ENCODE data around the gene RBM33. TPM values are rescaled to one million over a fixed set of nuclear protein-coding genes. Genes with fewer than 3 reads are reported as not detected.

The RBM33 gene
- total and polyA plus RNA-seq, 4 donors: 4.1 to 80.0 (median 47.2) TPM

DNA sequence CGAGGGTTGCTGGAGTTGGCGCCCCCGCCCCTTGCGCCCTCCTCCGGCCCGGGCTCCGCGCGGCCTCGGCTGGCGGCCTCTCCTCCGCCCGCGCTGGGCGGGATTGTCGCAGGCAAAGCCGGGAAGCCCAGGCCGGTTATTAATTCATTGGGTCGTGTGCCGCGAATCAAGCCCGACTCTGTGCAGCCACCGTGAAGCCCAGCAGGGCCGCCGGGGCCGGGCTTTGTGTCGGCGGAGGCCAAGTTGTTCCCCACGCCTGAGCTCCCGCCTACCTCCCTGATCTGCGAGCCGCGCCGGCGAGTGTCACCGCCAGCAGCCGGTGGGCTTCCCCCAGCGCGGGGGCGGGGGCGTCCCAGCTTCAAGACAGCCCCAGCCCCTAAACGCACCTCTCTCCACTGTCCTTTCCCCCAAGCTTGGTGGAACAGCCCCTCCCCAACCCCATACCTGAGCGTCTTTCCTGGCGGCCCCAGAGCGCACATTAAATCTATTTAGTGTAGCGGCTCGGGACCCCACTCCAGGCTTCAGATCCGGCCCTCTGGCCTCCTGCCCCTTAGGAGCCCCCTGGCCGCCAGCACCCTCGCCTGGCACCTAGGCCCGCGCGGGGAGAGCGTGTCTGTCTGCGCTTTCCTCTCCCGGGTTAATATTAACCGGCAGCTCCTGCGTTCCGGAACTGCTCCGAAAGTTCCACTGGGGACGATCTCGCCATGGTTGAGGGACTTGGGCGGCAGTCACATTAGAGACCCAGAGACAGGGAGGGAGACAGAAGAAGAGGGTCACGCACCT, 164.3 kb downstream of the RBM33 start:
- Histone ChIP-seq H3K4me3 (ENCODE audit: low read length in 2 of 2) (no peak overlapping the region), H3K9me3 (ENCODE audit: control insufficient read depth, low read length) (no peaks in the 10 kb centered on the region), H3K27ac (ENCODE audit: low read depth in 1 of 2, low read length in 2 of 2) (no peak overlapping the region), H3K4me1 (ENCODE audit: control insufficient read depth in 1 of 2, insufficient read depth in 2 of 2, low read length in 2 of 2) (no peaks in the 10 kb centered on the region), H3K36me3 (ENCODE audit: control insufficient read depth in 1 of 2, insufficient read depth in 2 of 2, low read length in 1 of 2) (no peaks in the 10 kb centered on the region), H3K27me3 (ENCODE audit: control insufficient read depth in 1 of 2, insufficient read depth in 2 of 2, low read length in 1 of 2) (no peaks in the 10 kb centered on the region)
- intact Hi-C loops (cut with DNase I): loop anchor here in 1 of 2 donors (10.0 kb wide), 1 partner anchor 1016 kb away; no protein-coding TSS in a partner anchor
- DNase-seq (no peak), ATAC-seq (ENCODE audit: low FRiP score) (no peak)
- WGBS, 2 donors: 1% methylated on average over 52 to 64 of the region's 64 CpGs

DNA sequence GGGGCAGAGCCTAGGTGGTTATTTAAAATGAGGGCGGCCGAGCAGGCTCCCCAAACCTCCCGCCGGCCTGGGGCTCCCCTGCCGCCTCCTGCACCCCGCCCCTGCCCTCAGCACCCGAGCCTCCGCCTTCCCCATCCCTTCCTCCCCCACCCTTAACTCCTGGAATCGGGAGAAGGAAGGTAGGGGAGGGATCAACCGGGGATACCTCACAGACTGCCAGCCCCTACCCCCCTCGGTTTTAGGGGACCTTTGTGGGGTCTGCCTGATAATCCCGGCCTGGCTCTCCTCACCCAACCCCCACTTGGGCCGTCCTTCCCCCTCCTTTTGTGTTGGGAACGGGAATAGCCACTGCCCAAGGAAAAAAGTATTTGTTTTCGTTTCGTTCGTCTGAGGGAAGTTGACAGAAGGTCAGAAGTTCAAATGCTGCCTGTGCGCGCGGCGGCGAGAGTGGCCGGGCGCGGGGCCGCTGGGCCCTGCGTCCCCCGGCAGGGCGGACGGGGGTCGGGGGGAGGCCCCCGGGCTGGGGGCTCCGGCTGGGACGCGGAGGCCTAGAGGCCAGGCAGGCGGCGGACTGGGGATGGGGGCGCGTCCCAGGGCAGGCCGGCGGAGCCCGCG, 165.0 kb downstream of the RBM33 start:
- DNase-seq (no peak), ATAC-seq (ENCODE audit: low FRiP score) (no peak)
- Histone ChIP-seq H3K9me3 (ENCODE audit: control insufficient read depth, low read length) (no peaks in the 10 kb centered on the region), H3K4me3 (ENCODE audit: low read length in 2 of 2) (no peak overlapping the region), H3K27me3 (ENCODE audit: control insufficient read depth in 1 of 2, insufficient read depth in 2 of 2, low read length in 1 of 2) (no peaks in the 10 kb centered on the region), H3K4me1 (ENCODE audit: control insufficient read depth in 1 of 2, insufficient read depth in 2 of 2, low read length in 2 of 2) (no peaks in the 10 kb centered on the region), H3K27ac (ENCODE audit: low read depth in 1 of 2, low read length in 2 of 2) (no peak overlapping the region), H3K36me3 (ENCODE audit: control insufficient read depth in 1 of 2, insufficient read depth in 2 of 2, low read length in 1 of 2) (no peaks in the 10 kb centered on the region)
- intact Hi-C loops (cut with DNase I): loop anchor here in 1 of 2 donors (10.0 kb wide), 1 partner anchor 1015 kb away; no protein-coding TSS in a partner anchor
- WGBS, 2 donors: 1% methylated on average over 27 to 43 of the region's 43 CpGs

DNA sequence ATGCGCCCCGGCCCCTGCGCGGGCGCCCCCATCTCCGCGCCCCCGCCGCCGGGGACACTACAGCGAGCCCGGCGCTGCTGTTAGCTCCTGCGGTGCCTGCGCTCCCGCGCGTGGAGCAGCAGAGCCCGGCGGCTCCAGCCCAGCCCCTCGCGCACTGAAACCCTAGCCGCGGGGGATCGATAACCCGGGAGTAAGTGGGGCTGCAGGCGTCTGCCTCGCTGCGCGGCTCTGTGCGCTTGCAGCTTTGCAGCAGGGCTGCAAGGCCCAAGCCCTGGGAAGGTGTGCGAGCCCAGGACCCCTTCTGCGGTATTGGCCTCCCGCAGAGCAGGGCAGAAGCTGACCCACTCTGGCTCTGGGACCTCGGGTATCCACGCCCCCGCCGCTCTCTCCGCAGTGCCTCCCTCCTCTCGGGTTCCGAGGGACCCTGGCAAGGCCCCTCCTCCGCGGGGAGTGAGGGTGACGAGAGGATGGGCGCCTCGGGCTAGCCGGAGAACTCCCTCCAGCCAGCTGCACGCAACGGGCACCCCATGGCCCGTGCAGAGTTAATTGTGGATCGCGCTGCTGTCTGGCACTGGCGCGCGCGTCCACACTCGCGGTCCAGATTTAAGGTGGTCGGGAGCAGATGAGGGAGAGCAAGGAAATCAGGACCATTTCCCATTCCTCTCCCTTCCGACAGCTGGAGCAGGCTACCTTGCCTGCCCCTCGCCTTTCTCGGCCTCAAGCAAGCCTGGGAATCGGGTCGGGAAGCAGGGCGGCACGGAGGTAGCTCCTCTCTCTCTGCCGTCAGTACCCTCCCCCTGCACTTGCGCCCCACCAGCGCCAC, 165.7 kb downstream of the RBM33 start:
- Histone ChIP-seq H3K9me3 (ENCODE audit: control insufficient read depth, low read length) (no peaks in the 10 kb centered on the region), H3K4me3 (ENCODE audit: low read length in 2 of 2) (no peak overlapping the region), H3K36me3 (ENCODE audit: control insufficient read depth in 1 of 2, insufficient read depth in 2 of 2, low read length in 1 of 2) (no peaks in the 10 kb centered on the region), H3K27ac (ENCODE audit: low read depth in 1 of 2, low read length in 2 of 2) (no peak overlapping the region), H3K4me1 (ENCODE audit: control insufficient read depth in 1 of 2, insufficient read depth in 2 of 2, low read length in 2 of 2) (no peaks in the 10 kb centered on the region), H3K27me3 (ENCODE audit: control insufficient read depth in 1 of 2, insufficient read depth in 2 of 2, low read length in 1 of 2) (no peaks in the 10 kb centered on the region)
- ATAC-seq (ENCODE audit: low FRiP score) (no peak), DNase-seq (no peak)
- intact Hi-C loops (cut with DNase I): loop anchor here in 1 of 2 donors (10.0 kb wide), 1 partner anchor 1015 kb away; no protein-coding TSS in a partner anchor
- 1% methylated on average over 48 to 69 of the region's 69 CpGs for WGBS, 2 donors

DNA sequence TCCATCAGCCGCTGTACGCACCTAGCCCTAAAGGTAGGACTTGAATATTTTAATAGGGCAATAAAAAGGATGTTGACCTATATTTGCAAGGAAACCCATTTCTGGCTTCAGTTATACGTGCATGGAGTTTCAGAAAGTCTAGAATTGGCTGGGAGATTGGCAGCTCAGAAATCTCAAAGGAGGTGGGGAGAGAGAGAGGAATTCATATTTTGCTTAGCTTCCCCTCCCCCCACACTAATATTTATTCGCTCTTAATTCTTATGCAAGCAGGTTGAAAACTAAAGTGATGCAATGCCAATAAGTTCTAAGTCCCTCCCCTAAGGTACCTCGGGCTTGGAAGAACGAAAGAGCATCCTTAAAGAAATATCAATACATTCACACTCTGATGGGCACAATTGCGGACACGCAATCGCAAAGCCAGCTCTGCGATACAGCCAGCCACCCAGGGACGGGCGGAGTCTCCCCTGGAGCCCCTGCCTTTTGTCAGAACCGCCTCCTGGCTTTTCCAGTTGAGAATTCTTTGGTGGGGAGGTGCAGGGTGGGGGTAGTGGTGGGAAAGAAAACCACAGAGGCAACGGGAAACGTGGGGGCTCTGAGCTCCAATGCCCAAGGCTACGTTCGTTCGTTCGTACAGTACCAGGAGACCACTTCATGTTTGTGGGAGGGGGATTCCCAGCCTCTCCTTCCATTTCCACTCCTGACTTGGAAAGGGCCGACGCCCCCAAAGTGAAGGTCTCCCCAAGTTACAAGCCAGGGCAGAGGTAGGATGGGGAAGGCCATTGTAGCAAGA, 166.5 kb downstream of the RBM33 start:
- no peak overlapping the region for H3K4me3 ChIP-seq (ENCODE audit: low read length in 2 of 2)
- no peaks in the 10 kb centered on the region for H3K27me3 ChIP-seq (ENCODE audit: control insufficient read depth in 1 of 2, insufficient read depth in 2 of 2, low read length in 1 of 2)
- ATAC-seq (ENCODE audit: low FRiP score): no peak
- intact Hi-C loops (cut with DNase I): no loop called here
- 3% methylated on average over 21 of the region's 21 CpGs for WGBS, 2 donors
- no peaks in the 10 kb centered on the region for H3K4me1 ChIP-seq (ENCODE audit: control insufficient read depth in 1 of 2, insufficient read depth in 2 of 2, low read length in 2 of 2)
- H3K9me3 ChIP-seq (ENCODE audit: control insufficient read depth, low read length): no peaks in the 10 kb centered on the region
- no peak overlapping the region for H3K27ac ChIP-seq (ENCODE audit: low read depth in 1 of 2, low read length in 2 of 2)
- no peaks in the 10 kb centered on the region for H3K36me3 ChIP-seq (ENCODE audit: control insufficient read depth in 1 of 2, insufficient read depth in 2 of 2, low read length in 1 of 2)
- DNase-seq: no peak

- H3K27me3 ChIP-seq (ENCODE audit: control insufficient read depth in 1 of 2, insufficient read depth in 2 of 2, low read length in 1 of 2): no peaks in the 10 kb centered on the region
- ATAC-seq (ENCODE audit: low FRiP score): no peak
- H3K36me3 ChIP-seq (ENCODE audit: control insufficient read depth in 1 of 2, insufficient read depth in 2 of 2, low read length in 1 of 2): no peaks in the 10 kb centered on the region
- H3K4me3 ChIP-seq (ENCODE audit: low read length in 2 of 2): no peak overlapping the region
- H3K27ac ChIP-seq (ENCODE audit: low read depth in 1 of 2, low read length in 2 of 2): no peak overlapping the region
- H3K9me3 ChIP-seq (ENCODE audit: control insufficient read depth, low read length): no peaks in the 10 kb centered on the region
- H3K4me1 ChIP-seq (ENCODE audit: control insufficient read depth in 1 of 2, insufficient read depth in 2 of 2, low read length in 2 of 2): no peaks in the 10 kb centered on the region
- 1 to 2% methylated on average over 13 of the region's 13 CpGs for WGBS, 2 donors
- intact Hi-C loops (cut with DNase I): no loop called here
- no peak for DNase-seq
These were observed 167.1 kb downstream of the RBM33 start for GRCh38 chr7:155811560-155811894.

DNA sequence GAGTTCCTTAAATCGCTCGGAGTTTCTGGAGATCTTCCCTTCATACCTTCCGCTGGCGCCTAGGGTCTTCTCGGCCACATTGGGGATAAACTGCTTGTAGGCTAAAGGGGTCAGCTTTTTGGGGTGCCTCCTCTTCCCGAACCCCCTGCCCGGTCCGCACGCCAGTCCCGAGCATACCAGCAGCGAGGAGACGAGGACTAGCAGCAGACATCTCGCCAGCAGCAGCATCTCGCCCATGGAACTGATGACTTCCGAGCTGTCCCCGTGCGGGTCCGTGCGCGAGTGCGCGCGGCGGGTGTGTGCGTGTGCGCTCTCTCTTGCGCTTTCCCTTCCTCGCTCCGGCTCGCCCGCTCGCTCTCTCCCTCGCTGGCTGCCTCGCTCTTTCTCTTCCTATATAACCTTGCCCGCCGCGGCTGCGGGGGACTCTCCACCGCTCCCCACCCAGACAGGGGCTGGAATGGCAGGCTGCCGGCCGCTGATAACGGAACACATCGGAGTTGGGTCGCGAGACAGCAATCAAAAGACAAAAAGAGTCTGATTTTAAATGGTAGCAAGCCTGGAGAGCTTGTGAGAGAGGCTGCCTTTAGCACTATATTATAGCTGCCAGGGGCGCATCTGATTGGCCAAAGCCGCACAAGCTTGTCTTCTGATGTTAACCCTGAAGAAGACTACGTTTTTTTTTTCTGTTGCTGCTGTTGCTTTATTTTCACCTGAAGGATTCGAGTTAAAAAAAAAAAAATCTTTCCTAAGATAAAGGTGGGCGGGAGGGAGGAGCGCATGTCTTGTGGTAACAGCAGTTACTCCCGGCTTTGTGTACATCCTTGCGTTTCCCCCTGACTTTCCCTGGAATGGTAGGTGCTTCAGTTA, 167.7 kb downstream of the RBM33 start, which contains the start of gene SHH:
TSS of gene SHH (minus strand) at position 569 of the 867 bp plus-strand sequence. CDS start at position 228, 341 bp downstream.
- WGBS, 2 donors: 1 to 2% methylated on average over 52 to 53 of the region's 53 CpGs
- Histone ChIP-seq H3K36me3 (ENCODE audit: control insufficient read depth in 1 of 2, insufficient read depth in 2 of 2, low read length in 1 of 2) (no peaks in the 10 kb centered on the region), H3K9me3 (ENCODE audit: control insufficient read depth, low read length) (no peaks in the 10 kb centered on the region), H3K4me1 (ENCODE audit: control insufficient read depth in 1 of 2, insufficient read depth in 2 of 2, low read length in 2 of 2) (no peaks in the 10 kb centered on the region), H3K27me3 (ENCODE audit: control insufficient read depth in 1 of 2, insufficient read depth in 2 of 2, low read length in 1 of 2) (no peaks in the 10 kb centered on the region), H3K4me3 (ENCODE audit: low read length in 2 of 2) (no peak within 1 kb of the TSS), H3K27ac (ENCODE audit: low read depth in 1 of 2, low read length in 2 of 2) (no peak within 1 kb of the TSS)
- ATAC-seq (ENCODE audit: low FRiP score): no peak
- DNase-seq: no peak
- intact Hi-C loops (cut with DNase I): no loop called here

GRCh38 chr7:155813125-155813524, 168.7 kb downstream of the RBM33 start:
- 6 to 10% methylated on average over 8 of the region's 8 CpGs for WGBS, 2 donors
- intact Hi-C loops (cut with DNase I): no loop called here
- no peak overlapping the region for H3K27ac ChIP-seq (ENCODE audit: low read depth in 1 of 2, low read length in 2 of 2)

More at GRCh38 chr7:155813125-155813524, 168.7 kb downstream of the RBM33 start:
- Histone ChIP-seq H3K9me3 (ENCODE audit: control insufficient read depth, low read length) (no peaks in the 10 kb centered on the region), H3K4me3 (ENCODE audit: low read length in 2 of 2) (no peak overlapping the region), H3K36me3 (ENCODE audit: control insufficient read depth in 1 of 2, insufficient read depth in 2 of 2, low read length in 1 of 2) (no peaks in the 10 kb centered on the region), H3K4me1 (ENCODE audit: control insufficient read depth in 1 of 2, insufficient read depth in 2 of 2, low read length in 2 of 2) (no peaks in the 10 kb centered on the region), H3K27me3 (ENCODE audit: control insufficient read depth in 1 of 2, insufficient read depth in 2 of 2, low read length in 1 of 2) (no peaks in the 10 kb centered on the region)
- ATAC-seq (ENCODE audit: low FRiP score) (no peak), DNase-seq (no peak)
